PC-9 (cell line): ENCODE results near the gene PPIL1. TPM values are rescaled to one million over a fixed set of nuclear protein-coding genes. Genes with fewer than 3 reads are reported as not detected.

ENCODE experiments used
- BruUV-seq: library from RNA; stranded (reverse); fragments of 400-500 nt; replicated peaks from 2 replicates; lab custom pipeline; 2021; lab: Mats Ljungman, UMichigan
- CTCF ChIA-PET: fragments of 300-600 bp; sonication (Branson Sonifier 250); formaldehyde crosslinking; loops from one replicate; lab custom pipeline; 2022; ENCODE audit warnings: antibody characterized with exemption; lab: Charles Lee
- POLR2A ChIA-PET: fragments of 300-600 bp; sonication (Branson Sonifier 250); formaldehyde crosslinking; loops from one replicate; lab custom pipeline; 2022; ENCODE audit warnings: antibody characterized with exemption; ENCODE audit not compliant: unreplicated experiment; lab: Charles Lee
- DNase-seq, 2 experiments: peaks; one replicate each; pipeline versions ENCODE4 v3.0.0 to v3.0.0-alpha.2; 2015 to 2022; ENCODE audit warnings: mixed read lengths in 1 of 2
- H2AFZ ChIP-seq: fragments of 200-600 bp; sonication (generic); 2 replicates; pipeline ENCODE4 v1.8.1; 2017; ENCODE audit warnings: antibody characterized with exemption
- H3F3A ChIP-seq: fragments of 200-600 bp; sonication (generic); 2 replicates; pipeline ENCODE4 v1.8.1; 2017; ENCODE audit warnings: antibody characterized with exemption, mild to moderate bottlenecking, low read depth; ENCODE audit not compliant: insufficient read depth
- H3K27ac ChIP-seq: fragments of 200-600 bp; sonication (generic); 2 replicates; pipeline ENCODE4 v1.6.1; 2016; ENCODE audit warnings: mixed run types
- H3K27me3 ChIP-seq: fragments of 200-600 bp; sonication (generic); 2 replicates; pipeline ENCODE4 v1.6.1; 2016; ENCODE audit warnings: low read depth, mixed run types; ENCODE audit not compliant: insufficient read depth
- H3K36me3 ChIP-seq: fragments of 200-600 bp; sonication (generic); 2 replicates; pipeline ENCODE4 v1.6.1; 2016; ENCODE audit warnings: low read depth, mixed run types
- H3K4me1 ChIP-seq: fragments of 200-600 bp; sonication (generic); replicated peaks from 2 replicates; pipeline ENCODE4 v1.6.1; 2016; ENCODE audit warnings: mixed run types; ENCODE audit not compliant: insufficient read depth
- H3K4me2 ChIP-seq: fragments of 200-600 bp; sonication (generic); 2 replicates; pipeline ENCODE4 v1.6.1; 2017; ENCODE audit warnings: mixed run types
- H3K4me3 ChIP-seq: fragments of 200-600 bp; sonication (generic); 2 replicates; pipeline ENCODE4 v1.6.1; 2016; ENCODE audit warnings: mixed run types
- H3K79me2 ChIP-seq: fragments of 200-600 bp; sonication (generic); 2 replicates; pipeline ENCODE4 v1.6.1; 2017; ENCODE audit warnings: low read depth, mixed run types
- H3K9me2 ChIP-seq: fragments of 200-600 bp; sonication (generic); 2 replicates; pipeline ENCODE4 v1.8.1; 2017; ENCODE audit warnings: mild to moderate bottlenecking; ENCODE audit not compliant: insufficient read depth
- H3K9me3 ChIP-seq: fragments of 200-600 bp; sonication (generic); 2 replicates; pipeline ENCODE4 v1.8.1; 2016; ENCODE audit warnings: low read depth; ENCODE audit not compliant: insufficient read depth
- H4K20me1 ChIP-seq: fragments of 200-600 bp; sonication (generic); 2 replicates; pipeline ENCODE4 v1.8.1; 2017; ENCODE audit not compliant: insufficient read depth
- CTCF ChIP-seq: fragments of 200-600 bp; sonication (generic); conservative IDR thresholded peaks from 2 replicates; pipeline ENCODE4 v1.6.1; 2017; ENCODE audit warnings: mixed run types, antibody characterized with exemption, mild to moderate bottlenecking, moderate library complexity
- EZH2 ChIP-seq: fragments of 200-600 bp; sonication (generic); IDR thresholded peaks from 2 replicates; pipeline ENCODE4 v1.8.0; 2017; ENCODE audit warnings: antibody characterized with exemption, low read depth
- intact Hi-C: fragments of 100-400 bp; cut with micrococcal nuclease; formaldehyde crosslinking; loops from one replicate; pipeline ENCODE4 v1.10.0; 2022; ENCODE audit not compliant: unreplicated experiment
- total RNA-seq: library from RNA; stranded (reverse); gene quantifications from 2 replicates; pipeline ENCODE4 v1.2.3, GENCODE V29; 2021

The PPIL1 gene
- total RNA-seq, 1 experiment from 2014 or later: 28.4 TPM

GRCh38 chr6:36907781-36908180, 33.2 kb upstream of the PPIL1 start:
- POLR2A ChIA-PET: no interaction called here
- H3K9me2 ChIP-seq: no peaks in the 10 kb centered on the region
- no peak for DNase-seq
- H3F3A ChIP-seq: peaks cover 14% of the 10 kb centered on the region; the same call in 1 of the 2 replicates
- H4K20me1 ChIP-seq: 0 out of 2 replicates have a peak, but pooled peaks cover 4% of the 10 kb centered on the region
- H3K79me2 ChIP-seq: no peaks in the 10 kb centered on the region
- H2AFZ ChIP-seq: no peak overlapping the region
- CTCF ChIA-PET: no interaction called here
- peaks cover 7% of the 10 kb centered on the region for H3K4me1 ChIP-seq
- intact Hi-C loops: no loop called here
- H3K27ac ChIP-seq: no peak overlapping the region
- H3K9me3 ChIP-seq: no peaks in the 10 kb centered on the region
- BruUV-seq: no TSS peak
- H3K36me3 ChIP-seq: peaks cover 10% of the 10 kb centered on the region; the same call in 1 of the 2 replicates
- no peak overlapping the region for H3K4me3 ChIP-seq
- no peaks in the 10 kb centered on the region for H3K27me3 ChIP-seq
- no peak overlapping the region for H3K4me2 ChIP-seq
- TF ChIP-seq CTCF: no peak
- TF ChIP-seq EZH2: no peak

GRCh38 chr6:36906539-36907325, 32.1 kb upstream of the PPIL1 start:
- intact Hi-C loops: no loop called here
- H3K9me3 ChIP-seq: no peaks in the 10 kb centered on the region
- H2AFZ ChIP-seq: no peak overlapping the region
- H3K9me2 ChIP-seq: no peaks in the 10 kb centered on the region
- H3K36me3 ChIP-seq: peaks cover 20% of the 10 kb centered on the region
- no peak overlapping the region for H3K27ac ChIP-seq
- no peaks in the 10 kb centered on the region for H3K4me1 ChIP-seq
- H3K79me2 ChIP-seq: no peaks in the 10 kb centered on the region
- H3K4me3 ChIP-seq: no peak overlapping the region
- H4K20me1 ChIP-seq: 0 out of 2 replicates have a peak, but pooled peaks cover 4% of the 10 kb centered on the region
- DNase-seq: no peak
- TF ChIP-seq CTCF (no peak), EZH2 (no peak)
- ChIA-PET POLR2A (no interaction called here), CTCF (no interaction called here)
- no peaks in the 10 kb centered on the region for H3K27me3 ChIP-seq
- H3F3A ChIP-seq: peaks cover 13% of the 10 kb centered on the region; the same call in 1 of the 2 replicates
- BruUV-seq: no TSS peak
- H3K4me2 ChIP-seq: no peak overlapping the region

GRCh38 chr6:36904851-36905393, 30.3 kb upstream of the PPIL1 start:
- no peak for TF ChIP-seq EZH2
- no peak for TF ChIP-seq CTCF
- no peak overlapping the region for H3K4me2 ChIP-seq
- no peaks in the 10 kb centered on the region for H3K27me3 ChIP-seq
- H3K27ac ChIP-seq: no peak overlapping the region
- POLR2A ChIA-PET: no interaction called here
- no peaks in the 10 kb centered on the region for H3K9me3 ChIP-seq
- H2AFZ ChIP-seq: no peak overlapping the region
- intact Hi-C loops: no loop called here
- H3K9me2 ChIP-seq: no peaks in the 10 kb centered on the region
- peaks cover 17% of the 10 kb centered on the region for H3K36me3 ChIP-seq
- DNase-seq: no peak
- 0 out of 2 replicates have a peak, but pooled peaks cover 4% of the 10 kb centered on the region for H4K20me1 ChIP-seq
- no peaks in the 10 kb centered on the region for H3K4me1 ChIP-seq
- H3K4me3 ChIP-seq: no peak overlapping the region
- H3K79me2 ChIP-seq: no peaks in the 10 kb centered on the region
- H3F3A ChIP-seq: 0 out of 2 replicates have a peak, but pooled peaks cover 10% of the 10 kb centered on the region
- BruUV-seq: no TSS peak
- CTCF ChIA-PET: no interaction called here
